Stimulated activated CD8-positive, alpha-beta memory T cell treated with anti-CD3 and anti-CD28 coated beads, Interleukin-4, amount 100 ng/mL, for 1 hour (primary cell): ENCODE results near the gene PANK4.
"Not testable (repeated sequence)": the region's sequence is repeated elsewhere in the genome, so short reads cannot be mapped to it uniquely, and the experiment has no call there.

Source experiments
- DNase-seq, 2 donors: peaks; one replicate each; pipeline ENCODE4 v3.0.0-alpha.2; 2020; ENCODE audit warnings: low read depth in 2 of 2, low spot score in 1 of 2

The PANK4 gene

DNA sequence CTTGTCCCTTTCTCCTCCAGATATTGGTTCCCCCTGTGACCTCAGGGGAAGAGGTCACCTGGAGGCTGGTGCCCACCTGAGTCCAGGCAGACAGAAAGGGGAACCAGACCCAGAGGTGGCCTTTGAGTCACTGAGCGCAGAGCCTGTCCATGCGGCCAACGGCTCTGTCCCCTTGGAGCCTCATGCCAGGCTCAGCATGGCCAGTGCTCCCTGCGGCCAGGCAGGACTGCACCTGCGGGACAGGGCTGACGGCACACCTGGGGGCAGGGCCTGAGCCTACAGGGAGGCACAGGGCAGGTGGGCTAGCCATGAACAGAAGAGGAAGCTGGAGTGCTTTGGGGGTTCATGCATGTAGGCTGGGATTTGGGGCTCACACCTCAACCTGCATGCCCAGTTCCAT lies 32.5 kb upstream of the PANK4 start:
- DNase-seq, result no peak

DNA sequence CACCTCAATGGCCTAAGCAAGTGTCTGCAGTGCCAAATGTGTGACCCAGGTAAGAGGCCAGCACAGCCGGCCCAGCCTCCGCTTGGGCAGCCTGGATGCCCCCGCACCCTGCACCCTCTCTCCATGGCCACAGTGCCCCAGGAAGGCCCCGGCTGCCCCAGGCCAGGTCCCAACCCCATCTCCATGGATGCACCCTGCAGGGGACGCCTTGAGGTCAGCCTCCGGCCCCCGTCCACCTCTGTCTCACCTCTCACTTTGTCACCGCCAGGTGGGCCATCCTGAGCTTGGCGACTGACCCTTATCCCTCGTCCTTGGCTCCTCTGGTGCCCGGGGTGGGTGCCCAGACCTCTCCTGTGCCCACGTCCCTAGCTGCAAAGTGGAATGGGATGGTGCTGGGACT lies 32.0 kb upstream of the PANK4 start:
- no peak for DNase-seq

DNA sequence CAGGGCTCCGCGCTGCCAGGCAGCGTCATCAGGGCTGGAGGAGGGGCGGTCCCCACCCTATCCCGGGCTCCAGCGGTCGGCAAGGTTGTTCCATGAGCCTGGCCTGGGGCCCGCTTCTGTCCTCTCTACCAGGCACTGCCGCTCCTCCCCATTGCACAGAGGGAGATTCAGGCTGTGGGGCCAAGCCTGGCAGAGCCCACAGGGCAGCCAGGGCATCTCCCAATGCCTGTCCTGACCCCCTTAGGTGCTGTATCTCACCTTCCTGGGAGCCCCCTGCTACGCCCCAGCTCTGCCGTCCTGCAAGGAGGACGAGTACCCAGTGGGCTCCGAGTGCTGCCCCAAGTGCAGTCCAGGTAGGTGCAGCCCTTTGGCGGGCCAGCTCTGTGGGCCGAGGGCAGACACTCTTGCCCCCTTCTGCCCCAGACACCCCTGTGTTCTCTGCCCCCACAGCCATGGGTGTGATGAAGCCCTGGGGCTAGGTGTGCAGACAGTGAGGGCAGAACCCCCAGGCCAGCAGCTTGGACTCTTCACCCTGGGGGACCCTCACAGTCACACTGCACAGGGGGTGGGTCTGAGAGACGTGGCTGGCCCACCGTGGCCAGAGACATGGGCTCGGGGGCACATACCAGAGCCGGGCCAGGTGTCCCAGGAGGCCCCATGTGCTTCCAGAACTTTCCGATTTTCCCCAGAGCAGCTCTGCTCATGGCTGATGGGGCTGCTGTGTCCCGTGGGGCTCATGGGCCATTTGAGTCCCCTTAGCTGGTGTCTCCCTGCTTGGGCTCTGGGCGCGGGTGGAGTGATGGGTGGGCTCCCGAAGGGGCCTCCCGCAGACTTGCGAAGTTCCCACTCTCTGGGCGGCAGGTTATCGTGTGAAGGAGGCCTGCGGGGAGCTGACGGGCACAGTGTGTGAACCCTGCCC lies 31.3 kb upstream of the PANK4 start:
- no peak for DNase-seq

DNA sequence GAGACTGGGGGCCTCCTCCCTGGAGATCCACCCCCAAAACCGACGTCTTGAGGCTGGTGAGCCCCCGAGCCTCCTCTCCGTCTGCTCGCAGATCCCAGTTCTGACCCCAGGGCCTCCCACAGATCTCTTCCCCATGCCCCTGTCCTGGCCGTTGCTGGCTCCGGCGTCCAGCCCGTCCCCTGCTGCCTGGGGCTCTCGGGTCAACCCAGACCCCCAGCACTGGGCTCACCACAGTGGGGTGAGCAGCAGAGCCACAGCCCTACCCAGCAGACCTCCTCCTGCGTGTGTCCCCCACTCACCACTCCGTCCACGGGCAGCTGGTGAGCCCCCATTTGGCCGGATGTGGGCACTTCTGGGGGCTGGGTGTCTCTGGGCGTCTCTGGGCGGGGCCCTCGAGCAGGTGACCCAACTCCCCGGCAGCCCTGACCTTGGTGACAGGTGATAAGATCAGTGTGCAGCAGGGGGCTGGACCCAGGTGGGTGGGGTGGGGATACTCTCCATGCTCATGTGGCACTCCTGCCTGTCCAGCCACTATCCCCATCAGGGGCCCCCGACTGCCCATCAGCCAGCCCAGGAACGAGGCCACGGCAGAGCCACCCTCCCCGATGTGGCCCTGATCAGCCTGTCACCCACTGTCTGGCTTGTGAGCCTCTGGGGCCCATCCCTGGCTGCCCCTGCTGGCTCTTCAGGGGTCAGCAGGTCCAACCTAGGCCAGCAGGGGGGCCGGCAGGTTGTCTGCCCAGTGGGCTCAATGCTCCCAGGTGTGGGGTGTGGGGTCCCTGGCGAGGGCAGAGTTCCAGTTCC lies 30.5 kb upstream of the PANK4 start:
- DNase-seq, result no peak

DNA sequence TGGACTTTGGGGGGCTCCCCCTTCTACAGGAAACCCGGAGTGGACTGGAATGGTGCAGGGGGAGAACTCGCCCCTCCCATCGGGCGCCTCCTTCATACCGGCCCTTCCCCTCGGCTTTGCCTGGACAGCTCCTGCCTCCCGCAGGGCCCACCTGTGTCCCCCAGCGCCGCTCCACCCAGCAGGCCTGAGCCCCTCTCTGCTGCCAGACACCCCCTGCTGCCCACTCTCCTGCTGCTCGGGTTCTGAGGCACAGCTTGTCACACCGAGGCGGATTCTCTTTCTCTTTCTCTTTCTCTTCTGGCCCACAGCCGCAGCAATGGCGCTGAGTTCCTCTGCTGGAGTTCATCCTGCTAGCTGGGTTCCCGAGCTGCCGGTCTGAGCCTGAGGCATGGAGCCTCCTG lies 29.9 kb upstream of the PANK4 start, which contains the start of gene TNFRSF14:
TSS of gene TNFRSF14 (plus strand) at position 95 of the 401 bp plus-strand sequence. CDS start at position 389, 294 bp downstream.
- peak in 1 of 2 donors; percentile 49 for DNase-seq

DNA sequence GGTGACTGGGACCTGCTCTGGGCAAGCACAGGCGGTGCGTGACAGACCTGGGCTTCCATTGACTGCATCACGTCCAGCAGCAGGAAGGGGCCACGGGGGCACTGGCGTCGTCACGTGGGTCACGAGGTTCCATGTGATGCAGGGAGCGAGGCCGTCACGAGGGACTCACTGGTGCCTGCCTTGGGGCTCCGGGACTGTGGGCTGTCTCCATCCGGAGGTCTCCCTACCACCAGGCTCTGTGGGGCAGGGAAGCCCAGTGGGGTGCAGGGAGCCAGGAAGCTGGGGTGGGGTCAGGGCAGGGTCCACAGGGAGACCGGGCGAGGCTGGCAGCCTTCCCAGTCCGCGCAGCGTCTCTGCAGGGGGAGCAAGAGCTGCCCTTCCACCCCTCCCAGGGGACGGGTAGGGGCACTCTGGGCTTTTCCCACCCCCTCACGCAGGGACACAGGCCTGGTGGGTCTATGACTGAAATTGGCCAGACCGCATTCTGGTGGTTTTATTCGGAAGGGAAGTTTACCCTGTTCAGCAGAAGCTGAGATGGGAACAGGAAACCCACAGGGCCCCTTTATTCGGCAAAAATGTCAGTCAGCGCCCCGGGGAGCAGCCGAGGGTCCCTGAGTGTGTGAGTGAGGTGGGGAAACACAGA lies 29.4 kb upstream of the PANK4 start:
- peak; percentile 52 to 55 for DNase-seq

DNA sequence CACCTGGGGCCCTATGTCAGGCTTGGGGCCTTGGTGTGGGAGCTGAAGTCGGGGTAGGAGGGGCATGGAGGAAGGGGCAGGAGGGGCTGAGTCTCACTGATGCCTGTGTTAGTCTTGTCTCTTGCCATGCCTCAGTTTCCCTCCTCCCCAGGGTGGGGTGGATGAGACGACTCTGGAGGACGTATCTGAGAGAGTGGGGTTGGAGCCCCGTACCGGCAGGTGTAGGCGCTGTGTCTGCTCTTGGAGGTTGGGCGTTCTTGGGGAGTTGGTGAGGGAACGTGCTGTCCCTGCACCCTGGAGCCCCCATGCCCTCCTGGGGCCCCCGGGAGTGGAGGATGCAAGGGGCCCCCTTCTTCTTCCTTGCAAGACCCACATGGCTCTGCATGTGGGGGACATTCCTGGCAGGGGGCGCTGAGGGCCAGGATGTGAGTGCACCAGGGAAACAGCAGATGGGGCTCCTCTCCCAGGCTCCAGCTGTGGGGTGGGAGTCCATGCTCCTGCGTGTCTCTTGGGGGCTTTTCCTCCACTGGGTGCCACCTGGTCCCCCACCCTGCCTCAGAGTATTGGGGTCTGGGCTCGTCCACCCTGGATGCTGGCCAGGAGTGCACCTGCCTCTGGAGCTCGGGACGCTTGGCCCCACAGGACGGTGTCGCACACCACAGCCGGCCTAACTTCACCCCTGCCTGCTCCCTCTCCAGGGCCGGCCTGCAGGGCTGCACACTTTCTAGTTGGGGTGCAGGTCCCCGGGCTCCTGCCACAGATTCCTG lies 28.4 kb upstream of the PANK4 start:
- no peak for DNase-seq

DNA sequence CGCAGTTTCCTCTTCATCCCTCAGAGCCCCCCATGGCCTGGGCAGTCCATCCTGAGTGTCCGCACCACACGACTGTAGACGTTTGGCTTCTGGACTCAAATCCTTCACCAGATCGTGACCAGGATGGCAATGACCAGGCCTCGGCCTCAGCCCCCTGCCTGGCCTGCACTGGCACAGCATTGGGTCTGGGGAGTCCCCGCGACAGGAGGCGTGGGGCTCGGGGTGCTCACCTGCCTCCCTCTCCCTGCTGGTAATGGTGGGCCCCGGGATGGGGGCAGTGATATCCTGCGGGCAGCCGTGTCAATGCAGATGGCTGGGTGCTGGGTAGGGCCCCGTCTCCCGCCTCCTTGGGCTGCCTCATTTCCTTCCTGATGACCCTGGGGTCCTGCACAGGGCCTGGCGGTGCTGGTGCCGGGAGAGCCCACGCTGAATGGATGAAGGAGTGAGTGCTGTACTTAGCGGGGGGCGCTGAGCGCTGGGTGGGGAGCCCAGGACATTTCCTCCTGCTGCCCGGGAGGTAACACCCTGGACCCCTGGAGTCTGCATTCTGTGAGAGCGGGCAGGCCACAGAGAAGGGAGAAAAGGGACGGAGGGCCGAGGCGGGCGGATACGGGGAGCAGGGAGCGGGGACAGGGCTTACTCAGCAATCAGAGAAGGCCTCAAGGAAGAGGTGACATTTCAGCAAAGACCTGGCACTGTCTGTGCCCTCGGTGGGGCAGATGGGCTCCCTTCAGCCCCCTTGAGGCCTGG lies 27.6 kb upstream of the PANK4 start:
- DNase-seq, result no peak

DNA sequence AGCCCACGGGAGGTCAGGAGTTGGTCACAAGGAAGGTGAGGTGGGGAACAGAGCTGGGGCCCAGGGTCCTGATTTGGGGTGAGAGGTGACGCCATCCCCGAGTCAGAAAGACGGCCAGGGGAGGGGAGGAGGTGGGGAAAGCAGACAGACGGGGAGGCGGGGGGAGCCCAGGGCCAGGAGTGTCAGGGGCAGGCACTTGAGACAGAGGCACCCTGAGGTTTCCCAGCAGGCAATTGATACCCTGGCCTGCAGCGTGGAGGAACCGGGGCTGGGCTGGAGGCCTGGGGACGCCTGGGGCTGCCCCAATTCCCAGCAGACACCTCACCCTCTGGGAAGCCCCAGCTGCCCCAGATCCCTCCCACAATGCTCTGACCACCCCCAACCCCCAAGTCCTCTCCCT lies 26.7 kb upstream of the PANK4 start:
- not testable (repeated sequence) for DNase-seq

DNA sequence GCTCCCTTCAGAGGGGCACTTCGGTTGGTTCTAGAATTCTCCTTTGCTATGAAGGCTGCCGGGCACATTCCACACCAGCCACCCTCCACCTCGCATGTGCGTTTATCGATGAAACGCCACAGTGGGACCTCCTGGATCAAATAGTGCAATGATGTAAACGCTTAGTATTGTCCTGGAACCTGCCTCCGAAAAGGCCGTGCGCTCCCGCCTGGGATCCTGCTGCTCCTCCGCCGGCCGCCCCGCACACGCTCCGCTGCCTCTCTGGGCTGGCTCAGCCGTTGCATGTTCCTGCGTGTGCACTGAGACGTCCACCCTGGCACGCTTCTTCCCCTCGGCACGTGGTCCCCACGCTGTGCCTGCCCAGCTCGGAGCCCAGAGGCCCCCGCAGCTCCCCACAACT lies 25.8 kb upstream of the PANK4 start:
- DNase-seq, result no peak

DNA sequence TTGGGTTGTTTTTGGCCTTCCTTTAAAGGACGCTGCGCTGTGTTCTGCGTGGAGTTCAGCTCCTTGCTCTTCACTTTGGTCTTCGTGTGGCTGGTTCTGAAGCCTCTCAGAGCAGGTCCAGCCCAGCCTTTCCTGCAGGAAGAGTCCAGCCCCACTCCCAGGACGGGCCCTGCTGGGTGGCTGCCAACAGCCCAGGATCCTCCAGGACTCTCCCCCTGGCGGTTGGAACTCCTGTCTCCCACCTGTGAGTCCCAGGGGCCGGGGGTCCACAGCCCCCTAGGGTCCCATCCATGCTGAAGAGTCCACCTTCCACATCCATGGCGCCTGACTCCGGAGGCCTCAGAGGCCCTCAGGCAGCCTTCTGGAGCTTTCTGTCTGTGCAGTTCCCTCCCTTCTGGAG lies 25.1 kb upstream of the PANK4 start:
- DNase-seq, result not testable (repeated sequence)

DNA sequence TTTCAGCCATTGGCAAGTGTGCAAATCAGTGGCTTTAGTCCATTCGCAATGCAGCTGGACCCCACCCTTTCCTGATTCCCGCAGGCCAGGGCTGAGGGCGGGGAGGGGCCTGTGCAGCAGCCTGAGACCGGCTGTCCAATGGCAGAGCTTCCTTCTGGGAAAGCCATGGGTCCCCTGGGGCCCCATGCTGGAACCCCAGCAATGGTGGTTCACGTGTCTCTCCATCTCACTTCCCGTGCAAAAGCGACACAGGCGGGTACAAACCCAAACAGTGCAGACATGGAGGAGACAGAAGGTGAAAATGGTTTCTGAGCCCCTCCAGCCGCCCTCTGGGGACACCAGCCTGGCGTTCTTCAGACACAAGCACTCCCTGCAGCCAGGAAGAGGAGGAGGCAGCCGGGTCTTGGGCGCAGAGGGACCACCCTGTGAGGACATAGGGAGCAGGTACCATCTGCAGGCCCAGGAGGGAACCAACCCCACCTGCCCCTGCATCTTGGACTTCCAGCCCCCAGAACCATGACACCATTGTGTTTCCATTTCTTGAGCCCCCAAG lies 24.0 kb upstream of the PANK4 start:
- not testable (repeated sequence) for DNase-seq

DNA sequence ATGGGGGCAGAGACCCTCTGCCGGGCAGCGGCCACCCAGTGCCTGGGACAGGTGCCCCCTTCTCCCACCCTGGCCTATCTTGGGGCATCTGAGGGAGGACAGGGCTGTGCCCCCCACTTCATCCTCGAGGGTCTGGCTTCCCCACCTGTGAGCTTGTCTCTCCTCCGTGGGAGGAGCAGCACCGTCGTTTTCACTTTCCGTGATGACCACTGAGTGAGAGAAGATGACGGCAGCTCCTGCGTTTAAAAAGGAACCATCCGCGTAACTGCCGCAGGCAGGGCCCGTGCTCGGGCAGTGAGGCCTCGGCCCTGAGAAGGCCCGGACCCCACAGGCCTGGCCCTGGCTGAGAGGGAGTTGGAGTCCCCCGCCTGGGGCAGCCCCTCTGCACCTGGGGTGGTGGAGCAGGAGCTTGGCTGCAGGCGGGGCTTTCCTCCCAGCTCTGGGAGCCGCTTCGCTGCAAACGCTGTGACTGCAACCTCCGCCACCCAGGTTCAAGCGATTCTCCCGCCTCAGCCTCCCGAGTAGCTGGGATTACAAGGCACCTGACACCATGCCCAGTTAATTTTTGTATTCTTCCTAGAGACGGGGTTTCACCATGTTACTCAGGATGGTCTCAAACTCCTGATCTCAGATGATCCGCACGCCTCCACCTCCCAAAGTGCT lies 23.1 kb upstream of the PANK4 start:
- not testable (repeated sequence) for DNase-seq

DNA sequence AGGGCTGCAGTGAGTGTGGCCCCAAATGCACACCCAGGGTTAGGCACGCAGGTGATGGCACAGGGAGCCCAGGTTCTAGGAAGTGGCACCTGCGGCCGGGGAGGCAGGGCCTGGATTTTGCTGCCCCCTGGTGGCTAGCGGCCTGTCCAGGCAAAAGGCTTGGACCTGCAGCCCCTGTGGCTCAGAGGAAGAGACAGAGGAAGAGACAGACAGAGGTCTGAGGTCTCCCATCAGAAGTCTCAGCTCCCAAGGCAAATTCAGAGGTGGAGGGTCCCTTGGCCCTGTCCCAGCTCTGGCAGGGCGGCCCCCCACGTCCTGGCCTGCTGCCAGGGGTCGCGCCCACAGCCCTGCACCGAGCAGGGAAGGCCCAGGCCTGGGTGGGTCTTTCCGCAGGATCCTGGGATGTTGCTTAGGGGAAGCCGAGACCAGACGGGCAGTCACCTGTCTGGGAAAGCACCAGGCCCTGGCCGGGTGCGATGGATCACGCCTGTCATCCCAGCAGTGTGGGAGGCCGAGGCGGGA lies 21.7 kb upstream of the PANK4 start:
- DNase-seq, result peak; percentile 60 to 76

DNA sequence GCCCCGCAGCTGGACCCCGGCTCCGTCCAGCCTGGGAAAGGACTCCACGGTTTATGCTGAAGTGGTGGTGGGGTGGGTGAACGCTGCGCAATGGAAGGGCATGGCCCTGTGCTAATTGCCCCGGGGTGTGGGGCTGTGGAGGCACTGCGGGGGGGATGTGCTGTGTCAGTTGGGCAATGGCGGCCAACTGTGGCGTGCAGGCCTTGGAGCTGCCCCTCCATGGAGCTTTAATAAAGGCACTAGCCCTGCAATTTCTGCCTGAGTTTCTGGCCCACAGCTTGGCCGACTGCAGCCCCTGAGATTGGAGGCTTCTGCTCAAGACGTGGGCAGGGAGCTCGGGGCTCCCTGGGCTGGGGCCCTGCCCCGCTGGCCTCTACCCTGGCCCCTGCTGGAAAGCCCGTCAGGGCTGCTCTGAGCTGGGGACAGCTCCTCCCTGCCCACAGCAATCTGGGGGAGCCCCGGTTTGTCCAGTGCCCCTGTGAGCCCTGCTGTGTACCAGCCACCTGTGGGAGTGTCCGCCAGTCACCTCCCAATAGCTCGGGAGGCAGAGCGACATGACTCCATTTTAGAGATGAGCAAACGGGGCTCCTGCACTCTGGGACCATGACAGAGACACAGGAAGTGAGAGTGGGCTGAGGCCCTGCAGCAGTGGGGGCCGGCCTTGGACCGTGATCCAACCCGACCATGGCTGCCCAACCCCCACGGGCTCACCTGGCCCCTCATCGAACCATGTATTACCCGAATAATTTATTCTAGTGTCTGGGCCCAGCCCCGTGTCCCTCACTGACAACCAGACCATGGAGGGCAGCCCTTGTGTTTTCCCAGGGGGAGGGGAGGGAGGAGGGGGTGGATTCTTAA lies 21.0 kb upstream of the PANK4 start:
- no peak for DNase-seq

DNA sequence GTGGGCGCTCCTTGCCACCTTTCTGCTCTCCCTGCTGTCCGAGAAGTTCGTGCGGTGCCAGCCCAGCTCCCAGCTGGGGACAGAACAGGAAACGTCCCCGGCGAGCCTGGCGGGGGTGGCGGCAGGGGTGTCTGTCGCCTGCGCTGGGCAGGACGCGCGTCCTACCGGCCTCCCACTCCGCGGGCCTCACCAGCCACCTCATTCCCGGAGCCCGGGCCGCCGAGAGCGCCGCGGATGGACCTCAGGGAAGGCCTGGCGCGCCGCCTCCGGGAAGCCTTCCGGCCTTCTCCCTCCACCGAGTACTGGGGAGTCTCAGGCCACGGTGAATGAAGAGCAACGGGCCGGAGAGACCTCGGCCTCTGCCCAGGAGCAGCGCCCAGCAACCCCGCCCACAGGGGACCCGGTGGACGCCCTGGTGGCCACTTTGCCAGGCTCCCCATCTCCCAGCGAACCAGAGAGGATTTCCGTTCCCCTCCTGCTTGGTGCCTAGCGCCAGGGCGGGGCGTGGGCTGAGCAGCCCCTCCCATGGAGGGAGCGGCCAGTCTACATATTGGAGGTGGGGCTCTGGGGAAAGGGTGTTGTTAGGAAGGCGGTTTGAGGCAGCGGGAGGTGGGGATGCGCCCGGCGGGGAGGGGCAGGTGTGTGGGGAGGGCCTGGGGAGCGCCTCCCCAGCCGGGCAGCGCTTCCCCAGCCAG lies 20.3 kb upstream of the PANK4 start:
- DNase-seq, result peak; percentile 50 to 70

DNA sequence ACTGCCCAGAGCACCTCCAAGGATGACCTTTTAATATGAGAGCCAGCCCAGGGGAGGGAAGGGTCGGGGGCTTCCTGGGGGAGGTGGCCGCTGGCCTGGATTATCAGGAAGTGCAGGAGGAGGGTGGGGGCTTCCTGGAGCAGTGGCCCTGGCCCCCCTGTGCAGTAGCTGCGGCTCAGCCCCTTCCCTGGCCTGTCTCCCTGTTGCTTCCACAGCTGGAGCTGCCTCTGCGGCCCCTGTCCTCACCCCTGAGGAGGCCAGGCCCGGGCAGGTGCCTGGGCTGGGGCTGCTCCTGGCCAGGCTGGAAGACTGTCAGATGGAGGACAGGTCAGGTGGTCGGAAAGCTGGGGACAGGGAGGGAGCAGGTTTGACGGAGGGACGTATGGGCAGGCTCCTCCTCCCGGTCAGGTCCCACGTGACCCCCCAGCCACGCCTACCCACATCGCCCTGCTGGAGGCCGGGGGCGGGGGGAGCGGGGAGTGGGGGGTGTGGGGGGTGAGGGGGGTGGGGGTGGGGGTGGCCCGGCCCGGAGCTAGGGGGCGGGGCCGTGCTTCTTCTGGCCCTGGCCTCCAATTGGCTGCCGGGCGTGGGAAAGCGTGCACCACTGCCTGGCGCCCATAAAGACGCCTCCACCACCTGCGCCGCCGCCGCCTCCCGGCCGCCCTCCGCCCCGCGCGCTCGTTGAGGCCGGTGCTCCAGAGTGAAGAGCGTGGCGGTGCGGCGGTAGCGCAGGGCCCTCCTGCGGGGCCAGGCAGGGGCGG lies 19.5 kb upstream of the PANK4 start:
- peak; percentile 80 to 82 for DNase-seq
